Measurements from ENCODE around the gene SPTBN5.

Gene SPTBN5

DNA sequence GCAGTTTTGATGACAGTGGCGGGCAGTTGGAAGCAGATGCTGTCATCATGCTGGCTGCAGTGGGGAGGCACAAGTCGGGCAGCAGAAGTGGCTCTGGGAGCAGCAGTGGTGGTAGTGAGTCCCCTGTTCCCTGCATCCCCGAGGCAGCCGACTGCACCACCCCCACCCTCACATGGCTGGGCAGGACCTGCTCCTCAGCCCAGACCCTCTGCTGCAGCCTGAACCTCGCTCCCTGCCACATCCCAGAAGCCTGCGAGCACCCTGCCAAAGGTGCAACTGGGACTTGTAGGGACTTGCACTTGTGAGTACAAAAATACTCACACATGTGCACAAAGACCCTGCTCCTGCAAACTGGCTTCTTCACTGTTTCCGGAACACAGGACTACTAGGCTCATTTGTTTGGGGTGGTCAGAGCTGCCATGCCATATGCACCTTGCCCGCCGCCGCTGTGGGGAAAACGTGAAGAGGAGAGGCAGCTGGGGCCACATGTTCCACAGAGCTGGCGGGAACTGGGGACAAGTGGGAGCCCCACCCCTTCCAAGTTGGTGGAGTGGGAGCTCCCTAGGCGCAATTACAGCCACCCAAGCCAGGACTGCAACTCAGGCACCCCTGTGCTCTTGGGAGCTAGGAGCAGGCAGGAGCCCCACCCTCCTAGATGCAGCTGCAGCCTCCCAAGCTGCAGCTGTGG lies 63.8 kb downstream of the SPTBN5 start:
- no peak for ATAC-seq
- TF ChIP-seq SNAI2 (CRISPR knock-in tag; IDR thresholded peaks at IDR 0.05) = no peak
- no peak for TF ChIP-seq ISL1 (CRISPR knock-in tag; IDR thresholded peaks at IDR 0.05)
- TF ChIP-seq ARNTL (CRISPR knock-in tag; IDR thresholded peaks at IDR 0.05; ENCODE audit: borderline replicate concordance, low read depth) = no peak
- TF ChIP-seq TOX (CRISPR knock-in tag; IDR thresholded peaks at IDR 0.05; ENCODE audit: borderline replicate concordance) = no peak
- no peak for TF ChIP-seq RARB (CRISPR knock-in tag; IDR thresholded peaks at IDR 0.05)
- TF ChIP-seq, protein P1, sequence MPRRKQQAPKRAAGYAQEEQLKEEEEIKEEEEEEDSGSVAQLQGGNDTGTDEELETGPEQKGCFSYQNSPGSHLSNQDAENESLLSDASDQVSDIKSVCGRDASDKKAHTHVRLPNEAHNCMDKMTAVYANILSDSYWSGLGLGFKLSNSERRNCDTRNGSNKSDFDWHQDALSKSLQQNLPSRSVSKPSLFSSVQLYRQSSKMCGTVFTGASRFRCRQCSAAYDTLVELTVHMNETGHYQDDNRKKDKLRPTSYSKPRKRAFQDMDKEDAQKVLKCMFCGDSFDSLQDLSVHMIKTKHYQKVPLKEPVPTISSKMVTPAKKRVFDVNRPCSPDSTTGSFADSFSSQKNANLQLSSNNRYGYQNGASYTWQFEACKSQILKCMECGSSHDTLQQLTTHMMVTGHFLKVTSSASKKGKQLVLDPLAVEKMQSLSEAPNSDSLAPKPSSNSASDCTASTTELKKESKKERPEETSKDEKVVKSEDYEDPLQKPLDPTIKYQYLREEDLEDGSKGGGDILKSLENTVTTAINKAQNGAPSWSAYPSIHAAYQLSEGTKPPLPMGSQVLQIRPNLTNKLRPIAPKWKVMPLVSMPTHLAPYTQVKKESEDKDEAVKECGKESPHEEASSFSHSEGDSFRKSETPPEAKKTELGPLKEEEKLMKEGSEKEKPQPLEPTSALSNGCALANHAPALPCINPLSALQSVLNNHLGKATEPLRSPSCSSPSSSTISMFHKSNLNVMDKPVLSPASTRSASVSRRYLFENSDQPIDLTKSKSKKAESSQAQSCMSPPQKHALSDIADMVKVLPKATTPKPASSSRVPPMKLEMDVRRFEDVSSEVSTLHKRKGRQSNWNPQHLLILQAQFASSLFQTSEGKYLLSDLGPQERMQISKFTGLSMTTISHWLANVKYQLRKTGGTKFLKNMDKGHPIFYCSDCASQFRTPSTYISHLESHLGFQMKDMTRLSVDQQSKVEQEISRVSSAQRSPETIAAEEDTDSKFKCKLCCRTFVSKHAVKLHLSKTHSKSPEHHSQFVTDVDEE (CRISPR knock-in tag; IDR thresholded peaks at IDR 0.05) = no peak
- TF ChIP-seq ZNF70 (CRISPR knock-in tag; IDR thresholded peaks at IDR 0.05) = no peak
- no peak for TF ChIP-seq ZNF565 (CRISPR knock-in tag; conservative IDR thresholded peaks at IDR 0.05; ENCODE audit: low read depth)
- TF ChIP-seq ZFP30 (CRISPR knock-in tag; IDR thresholded peaks at IDR 0.05) = no peak
- no peak for TF ChIP-seq OSR1 (CRISPR knock-in tag; IDR thresholded peaks at IDR 0.05)
- TF ChIP-seq, protein P2, sequence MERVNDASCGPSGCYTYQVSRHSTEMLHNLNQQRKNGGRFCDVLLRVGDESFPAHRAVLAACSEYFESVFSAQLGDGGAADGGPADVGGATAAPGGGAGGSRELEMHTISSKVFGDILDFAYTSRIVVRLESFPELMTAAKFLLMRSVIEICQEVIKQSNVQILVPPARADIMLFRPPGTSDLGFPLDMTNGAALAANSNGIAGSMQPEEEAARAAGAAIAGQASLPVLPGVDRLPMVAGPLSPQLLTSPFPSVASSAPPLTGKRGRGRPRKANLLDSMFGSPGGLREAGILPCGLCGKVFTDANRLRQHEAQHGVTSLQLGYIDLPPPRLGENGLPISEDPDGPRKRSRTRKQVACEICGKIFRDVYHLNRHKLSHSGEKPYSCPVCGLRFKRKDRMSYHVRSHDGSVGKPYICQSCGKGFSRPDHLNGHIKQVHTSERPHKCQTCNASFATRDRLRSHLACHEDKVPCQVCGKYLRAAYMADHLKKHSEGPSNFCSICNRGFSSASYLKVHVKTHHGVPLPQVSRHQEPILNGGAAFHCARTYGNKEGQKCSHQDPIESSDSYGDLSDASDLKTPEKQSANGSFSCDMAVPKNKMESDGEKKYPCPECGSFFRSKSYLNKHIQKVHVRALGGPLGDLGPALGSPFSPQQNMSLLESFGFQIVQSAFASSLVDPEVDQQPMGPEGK (CRISPR knock-in tag; IDR thresholded peaks at IDR 0.05; ENCODE audit: borderline replicate concordance) = no peak
- no peak for TF ChIP-seq CSDC2 (CRISPR knock-in tag; IDR thresholded peaks at IDR 0.05)
- no peak for TF ChIP-seq ZNF8 (CRISPR knock-in tag; IDR thresholded peaks at IDR 0.05)
- TF ChIP-seq GLIS3 (CRISPR knock-in tag; IDR thresholded peaks at IDR 0.05) = no peak
- TF ChIP-seq, protein P3, sequence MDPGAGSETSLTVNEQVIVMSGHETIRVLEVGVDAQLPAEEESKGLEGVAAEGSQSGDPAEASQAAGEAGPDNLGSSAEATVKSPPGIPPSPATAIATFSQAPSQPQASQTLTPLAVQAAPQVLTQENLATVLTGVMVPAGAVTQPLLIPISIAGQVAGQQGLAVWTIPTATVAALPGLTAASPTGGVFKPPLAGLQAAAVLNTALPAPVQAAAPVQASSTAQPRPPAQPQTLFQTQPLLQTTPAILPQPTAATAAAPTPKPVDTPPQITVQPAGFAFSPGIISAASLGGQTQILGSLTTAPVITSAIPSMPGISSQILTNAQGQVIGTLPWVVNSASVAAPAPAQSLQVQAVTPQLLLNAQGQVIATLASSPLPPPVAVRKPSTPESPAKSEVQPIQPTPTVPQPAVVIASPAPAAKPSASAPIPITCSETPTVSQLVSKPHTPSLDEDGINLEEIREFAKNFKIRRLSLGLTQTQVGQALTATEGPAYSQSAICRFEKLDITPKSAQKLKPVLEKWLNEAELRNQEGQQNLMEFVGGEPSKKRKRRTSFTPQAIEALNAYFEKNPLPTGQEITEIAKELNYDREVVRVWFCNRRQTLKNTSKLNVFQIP (CRISPR knock-in tag; IDR thresholded peaks at IDR 0.05; ENCODE audit: borderline replicate concordance, low read depth) = no peak

DNA sequence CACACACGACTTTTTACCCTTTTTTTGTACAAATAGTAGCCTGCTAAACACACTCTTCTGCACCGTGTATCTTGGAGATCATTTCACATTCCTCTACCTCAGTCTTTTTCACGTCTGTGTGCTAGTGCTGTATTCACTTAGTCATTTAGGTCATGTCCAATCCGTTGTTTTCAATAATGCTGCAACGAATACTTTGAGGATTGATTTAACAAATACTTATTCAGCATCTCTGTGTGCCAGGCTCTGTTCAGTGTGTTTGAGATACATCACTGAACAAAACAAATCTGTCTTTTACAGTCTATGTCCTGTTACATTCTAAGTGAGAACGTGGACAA lies 65.1 kb downstream of the SPTBN5 start:
- ATAC-seq = peak; percentile 8

DNA sequence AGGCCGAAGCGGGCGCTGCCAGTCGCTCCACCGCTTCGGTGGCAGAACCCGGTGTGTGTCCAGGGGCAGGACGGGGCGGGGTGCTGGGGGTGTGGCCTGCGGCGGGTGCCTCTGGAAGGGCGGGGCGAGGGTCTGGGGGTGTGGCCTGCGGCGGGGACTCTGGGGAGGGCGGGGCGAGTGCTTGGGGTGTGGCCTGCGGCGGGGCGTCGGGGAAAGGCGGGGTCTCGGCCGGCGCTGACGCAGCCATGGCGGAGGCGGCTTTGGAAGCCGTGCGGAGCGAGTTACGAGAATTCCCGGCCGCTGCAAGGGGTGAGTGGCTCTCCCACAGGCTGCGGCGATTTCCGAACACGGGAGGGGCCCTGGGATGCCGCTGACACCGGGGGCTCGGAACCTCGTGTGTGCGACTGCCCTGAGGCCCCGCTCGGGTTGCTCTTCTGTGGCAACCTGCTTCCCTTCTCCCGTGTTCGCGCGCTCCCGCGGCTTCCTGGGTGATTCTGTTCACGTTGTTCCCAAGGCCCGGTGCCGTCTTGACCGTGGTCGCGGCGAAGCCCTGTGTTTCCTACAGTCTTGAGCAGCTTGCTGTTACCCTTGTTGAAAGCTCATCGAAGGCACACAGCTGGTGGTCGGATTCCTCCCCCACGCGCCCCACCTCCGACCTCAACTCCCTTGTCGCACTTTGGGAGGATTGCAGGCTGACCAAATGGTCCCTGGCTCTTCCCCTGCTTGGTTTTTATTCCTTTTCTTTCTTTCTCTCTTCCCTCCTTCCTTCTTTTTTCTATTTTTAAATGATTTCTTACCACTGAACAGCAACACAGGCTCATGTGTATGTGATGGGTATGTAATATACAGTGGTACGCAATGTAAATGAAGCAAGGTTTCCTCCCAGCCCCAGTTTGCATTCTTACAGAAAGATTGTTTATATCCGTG lies 65.7 kb downstream of the SPTBN5 start, which contains the start of gene JMJD7:
TSS of gene JMJD7 (plus strand) at position 213 of the 927 bp plus-strand sequence. CDS start at position 246, 33 bp downstream.
- ATAC-seq = peak; percentile 86
- no peak for TF ChIP-seq OSR1 (CRISPR knock-in tag; IDR thresholded peaks at IDR 0.05)
- TF ChIP-seq TCF4 (CRISPR knock-in tag; IDR thresholded peaks at IDR 0.05; ENCODE audit: borderline replicate concordance) = no peak
- TF ChIP-seq ZNF565 (CRISPR knock-in tag; conservative IDR thresholded peaks at IDR 0.05; ENCODE audit: low read depth) = no peak
- TF ChIP-seq ZNF8 (CRISPR knock-in tag; IDR thresholded peaks at IDR 0.05) = 0 out of 2 replicates have a peak, but pooled peaks have one; percentile 55
- no peak for TF ChIP-seq RARB (CRISPR knock-in tag; IDR thresholded peaks at IDR 0.05)
- TF ChIP-seq, protein P4, sequence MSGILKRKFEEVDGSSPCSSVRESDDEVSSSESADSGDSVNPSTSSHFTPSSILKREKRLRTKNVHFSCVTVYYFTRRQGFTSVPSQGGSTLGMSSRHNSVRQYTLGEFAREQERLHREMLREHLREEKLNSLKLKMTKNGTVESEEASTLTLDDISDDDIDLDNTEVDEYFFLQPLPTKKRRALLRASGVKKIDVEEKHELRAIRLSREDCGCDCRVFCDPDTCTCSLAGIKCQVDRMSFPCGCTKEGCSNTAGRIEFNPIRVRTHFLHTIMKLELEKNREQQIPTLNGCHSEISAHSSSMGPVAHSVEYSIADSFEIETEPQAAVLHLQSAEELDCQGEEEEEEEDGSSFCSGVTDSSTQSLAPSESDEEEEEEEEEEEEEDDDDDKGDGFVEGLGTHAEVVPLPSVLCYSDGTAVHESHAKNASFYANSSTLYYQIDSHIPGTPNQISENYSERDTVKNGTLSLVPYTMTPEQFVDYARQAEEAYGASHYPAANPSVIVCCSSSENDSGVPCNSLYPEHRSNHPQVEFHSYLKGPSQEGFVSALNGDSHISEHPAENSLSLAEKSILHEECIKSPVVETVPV (CRISPR knock-in tag; IDR thresholded peaks at IDR 0.05) = no peak
- 0 out of 2 replicates have a peak, but pooled peaks have one; percentile 29 for TF ChIP-seq ESRRG (CRISPR knock-in tag; IDR thresholded peaks at IDR 0.05)
- no peak for TF ChIP-seq ZFP30 (CRISPR knock-in tag; IDR thresholded peaks at IDR 0.05)
- TF ChIP-seq ZFP3 (CRISPR knock-in tag; IDR thresholded peaks at IDR 0.05) = no peak
- no peak for TF ChIP-seq BACH2 (CRISPR knock-in tag; IDR thresholded peaks at IDR 0.05; ENCODE audit: borderline replicate concordance)
- TF ChIP-seq, protein P3 (CRISPR knock-in tag; IDR thresholded peaks at IDR 0.05; ENCODE audit: borderline replicate concordance, low read depth) = no peak
- TF ChIP-seq GLIS3 (CRISPR knock-in tag; IDR thresholded peaks at IDR 0.05) = peak; percentile 13; the same call in 1 of the 2 replicates
- TF ChIP-seq, protein P1 (CRISPR knock-in tag; IDR thresholded peaks at IDR 0.05) = no peak
- no peak for TF ChIP-seq PPARA (CRISPR knock-in tag; IDR thresholded peaks at IDR 0.05; ENCODE audit: borderline replicate concordance)
- no peak for TF ChIP-seq ARNTL (CRISPR knock-in tag; IDR thresholded peaks at IDR 0.05; ENCODE audit: borderline replicate concordance, low read depth)

More for the DNA sequence above, 65.1 kb downstream of the SPTBN5 start:
- no peak for TF ChIP-seq ESRRG (CRISPR knock-in tag; IDR thresholded peaks at IDR 0.05)
- TF ChIP-seq TOX (CRISPR knock-in tag; IDR thresholded peaks at IDR 0.05; ENCODE audit: borderline replicate concordance) = no peak
- no peak for TF ChIP-seq ZC3H10 (CRISPR knock-in tag; IDR thresholded peaks at IDR 0.05)
- no peak for TF ChIP-seq SNAI2 (CRISPR knock-in tag; IDR thresholded peaks at IDR 0.05)
- no peak for TF ChIP-seq TCF4 (CRISPR knock-in tag; IDR thresholded peaks at IDR 0.05; ENCODE audit: borderline replicate concordance)
- no peak for TF ChIP-seq ZNF8 (CRISPR knock-in tag; IDR thresholded peaks at IDR 0.05)
- no peak for TF ChIP-seq ZNF70 (CRISPR knock-in tag; IDR thresholded peaks at IDR 0.05)
- no peak for TF ChIP-seq OSR1 (CRISPR knock-in tag; IDR thresholded peaks at IDR 0.05)
